UCSD-AML1 (cell line): ENCODE results near the gene CAMKMT.
"Not testable (repeated sequence)": the region's sequence is repeated elsewhere in the genome, so short reads cannot be mapped to it uniquely, and the experiment has no call there.

Experiments used
- DNase-seq: peaks from one replicate; lab custom pipeline; 2025; ENCODE audit not compliant: unreplicated experiment; lab: John Stamatoyannopoulos, UW

The CAMKMT gene

DNA sequence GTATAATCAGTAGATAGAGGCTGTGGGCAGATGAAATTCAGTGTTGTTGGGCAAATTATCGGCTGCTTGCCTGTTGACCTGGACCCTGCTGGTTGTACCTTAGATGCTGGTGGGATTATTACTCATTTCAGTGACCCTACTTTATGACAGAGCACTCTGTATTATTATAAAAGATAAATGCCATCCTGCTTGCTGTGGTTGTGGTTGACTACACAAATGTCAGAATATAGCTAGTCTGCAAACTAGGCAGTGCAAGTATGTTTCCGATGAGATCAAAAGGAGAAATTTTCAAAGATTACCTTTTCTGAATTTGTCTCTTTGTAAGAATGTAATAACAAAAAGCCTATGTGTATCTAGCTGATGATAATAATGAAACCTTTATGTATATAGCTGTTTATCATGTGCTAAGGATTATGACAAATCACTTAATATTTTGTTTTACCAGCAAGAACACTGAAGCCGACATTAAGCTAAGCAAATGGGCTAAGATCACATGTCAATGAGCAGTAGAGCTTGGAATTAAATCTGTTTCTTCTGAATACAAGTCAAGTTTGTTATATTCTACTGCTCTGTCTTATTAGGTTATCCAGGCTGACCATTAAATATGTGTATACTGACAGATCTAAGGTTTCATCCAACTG is 219.2 kb downstream of the CAMKMT start:
- no peak for DNase-seq

DNA sequence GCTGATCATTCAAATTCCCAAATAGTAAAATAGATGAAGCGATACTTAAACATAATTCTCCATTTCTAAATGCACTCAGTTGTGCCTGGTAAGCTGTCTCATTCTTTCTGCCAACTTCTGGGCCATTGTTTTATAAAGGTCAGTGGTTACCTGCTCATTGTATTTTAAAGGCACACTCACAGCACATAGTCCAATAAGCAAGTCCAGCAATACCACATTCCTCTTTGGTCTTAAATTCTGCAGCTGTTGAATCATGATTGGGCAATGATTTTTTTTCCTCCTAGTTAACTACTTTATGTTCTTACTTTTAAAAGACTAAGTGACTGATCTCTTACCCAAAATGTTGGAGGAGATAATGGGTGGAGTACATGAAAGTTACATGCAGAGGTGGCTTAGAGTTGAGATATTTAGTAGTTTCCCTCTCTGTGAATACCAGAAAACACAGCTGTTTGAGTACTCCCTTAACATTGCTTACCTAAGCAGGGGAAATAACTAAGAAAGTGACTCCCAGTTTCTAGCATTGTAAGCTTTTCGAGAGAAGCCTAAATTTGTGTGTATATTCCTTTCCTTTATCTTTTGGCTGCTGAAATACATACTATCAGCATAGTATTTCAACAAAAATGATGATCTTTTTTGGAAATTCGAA is 220.7 kb downstream of the CAMKMT start:
- no peak for DNase-seq

DNA sequence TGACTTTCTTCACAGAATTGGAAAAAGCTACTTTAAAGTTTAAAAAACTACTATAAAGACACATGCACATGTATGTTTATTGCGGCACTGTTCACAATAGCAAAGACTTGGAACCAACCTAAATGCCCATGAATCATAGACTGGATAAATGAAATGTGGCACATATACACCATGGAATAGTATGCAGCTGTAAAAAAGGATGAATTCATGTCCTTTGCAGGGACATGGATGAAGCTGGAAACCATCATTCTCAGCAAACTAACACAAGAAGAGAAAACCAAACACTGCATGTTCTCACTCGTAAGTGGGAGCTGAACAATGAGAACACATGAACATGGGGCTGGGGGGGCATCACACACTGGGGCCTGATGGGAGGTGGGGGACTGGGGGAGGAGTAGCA is 233.9 kb downstream of the CAMKMT start:
- DNase-seq, result not testable (repeated sequence)

DNA sequence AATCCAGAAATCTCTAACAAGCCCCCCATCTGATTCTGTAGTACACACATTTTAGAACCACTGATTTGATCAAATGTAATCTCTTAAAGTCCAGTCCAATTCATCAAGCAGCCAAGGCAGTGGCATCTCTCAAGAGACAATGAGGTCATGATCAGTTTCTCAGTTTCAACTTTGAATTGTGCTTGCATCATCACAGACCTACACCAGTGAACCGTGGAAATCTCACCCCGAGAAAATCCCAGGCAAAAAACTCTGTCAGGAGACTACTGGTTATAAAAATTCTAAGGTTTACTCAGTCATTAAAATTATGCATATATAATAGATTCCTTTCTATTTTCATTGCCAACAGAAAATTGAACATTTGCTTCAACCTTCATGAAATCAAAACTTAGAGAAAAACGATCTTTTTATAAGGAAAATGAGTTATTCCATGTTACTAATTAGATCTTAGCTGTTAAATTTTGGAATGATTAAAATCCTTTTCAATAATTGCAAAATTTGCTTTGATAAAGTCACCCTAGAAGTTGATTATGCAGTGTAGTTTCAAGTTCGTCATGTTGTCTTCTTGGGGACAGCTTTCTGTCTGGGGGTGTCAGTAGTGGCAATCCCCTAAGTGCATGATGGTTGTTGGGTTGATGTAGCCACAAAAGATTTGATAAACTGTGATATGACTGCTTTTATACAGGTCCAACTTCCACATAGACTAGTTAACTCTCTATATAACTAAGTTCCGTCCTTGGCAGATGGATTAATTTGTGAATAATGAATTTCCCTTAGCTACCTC is 235.0 kb downstream of the CAMKMT start:
- DNase-seq, result no peak

DNA sequence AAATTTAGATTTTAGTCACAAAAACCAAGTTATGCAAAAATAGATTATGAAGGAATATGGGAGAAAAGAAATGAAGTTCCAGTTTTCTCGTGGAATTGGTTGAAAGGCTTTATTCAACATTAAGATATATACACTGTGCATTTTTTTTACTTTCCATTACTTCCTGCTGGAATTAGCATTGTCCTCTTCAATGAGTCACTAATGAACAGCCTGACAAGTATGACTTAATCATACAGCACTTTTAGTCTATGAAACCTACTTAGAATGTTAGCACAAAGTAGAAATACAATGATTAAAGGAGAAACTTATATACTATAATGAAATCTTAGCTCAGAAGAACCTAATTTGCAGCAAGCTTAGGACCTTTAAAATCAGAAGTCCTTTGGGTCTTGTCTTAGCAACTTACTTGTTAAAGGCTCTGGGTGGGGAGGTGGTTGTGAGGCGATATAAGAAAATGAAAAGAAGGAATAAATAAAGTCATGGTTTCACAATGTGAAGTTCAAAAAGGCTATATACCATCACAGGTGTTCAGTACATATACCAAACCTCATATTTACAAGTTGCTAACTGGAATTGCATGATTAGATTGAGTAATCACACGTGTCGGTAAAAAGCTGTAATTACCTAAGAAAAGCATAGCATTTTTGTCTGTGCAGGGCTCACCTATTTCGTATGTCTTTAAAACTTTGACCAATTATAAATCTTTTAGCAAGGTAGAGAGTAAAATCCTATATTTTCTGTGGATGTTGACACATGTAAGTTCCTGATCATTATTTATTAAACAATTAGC is 236.8 kb downstream of the CAMKMT start:
- DNase-seq, result no peak

DNA sequence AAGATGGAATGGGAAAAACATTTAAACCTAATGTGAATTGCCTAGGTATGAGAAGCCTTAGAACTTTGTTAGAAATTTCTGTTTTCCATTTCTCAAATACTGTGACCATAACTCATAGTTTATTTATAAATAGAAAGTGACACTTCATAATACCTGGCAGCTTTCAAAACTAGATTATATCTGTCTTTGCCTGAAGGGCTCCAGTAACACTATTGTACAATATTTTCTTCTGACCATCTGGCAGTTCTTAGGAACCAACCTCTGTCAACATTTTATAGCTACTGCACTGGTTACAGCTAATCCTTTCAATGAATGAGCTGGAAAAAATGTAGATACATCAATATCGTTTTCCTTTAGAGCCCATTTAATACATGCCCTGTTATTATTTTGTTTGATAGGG is 237.4 kb downstream of the CAMKMT start:
- no peak for DNase-seq

DNA sequence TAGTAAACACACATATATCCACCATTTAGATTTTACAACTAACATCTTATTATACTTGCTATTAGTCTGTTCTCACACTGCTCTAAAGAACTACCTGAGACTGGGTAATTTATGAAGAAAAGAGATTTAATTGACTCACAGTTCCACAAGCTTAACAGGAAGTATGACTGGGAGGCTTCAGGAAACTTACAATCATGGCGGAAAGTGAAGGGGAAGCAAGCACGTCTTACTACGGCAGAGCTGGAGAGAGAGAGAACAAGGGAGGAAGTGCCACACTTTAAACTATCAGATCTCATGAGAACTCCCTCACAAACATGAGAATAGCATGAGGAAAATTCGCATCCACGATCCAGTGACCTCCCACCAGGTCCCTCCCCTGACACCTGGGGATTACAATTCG is 240.7 kb downstream of the CAMKMT start:
- DNase-seq, result no peak

DNA sequence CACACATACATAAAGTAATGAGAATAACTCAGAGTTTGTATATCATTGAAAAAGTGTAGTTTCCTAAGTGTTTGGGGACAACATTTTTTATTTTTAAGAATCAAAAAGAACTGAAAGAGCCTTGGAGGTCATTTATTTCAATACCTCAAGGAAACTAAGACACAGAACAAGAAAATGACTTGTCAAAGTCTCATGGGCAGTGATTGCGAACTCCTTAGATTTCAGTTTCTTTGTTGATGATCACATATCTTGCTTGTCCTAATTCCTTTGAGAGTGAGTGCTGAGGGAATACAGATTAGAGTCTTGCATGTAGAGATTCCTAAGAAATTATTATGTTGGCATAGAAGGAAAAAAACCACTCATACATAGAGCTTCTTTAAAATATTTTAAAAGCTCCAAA is 243.8 kb downstream of the CAMKMT start:
- no peak for DNase-seq

DNA sequence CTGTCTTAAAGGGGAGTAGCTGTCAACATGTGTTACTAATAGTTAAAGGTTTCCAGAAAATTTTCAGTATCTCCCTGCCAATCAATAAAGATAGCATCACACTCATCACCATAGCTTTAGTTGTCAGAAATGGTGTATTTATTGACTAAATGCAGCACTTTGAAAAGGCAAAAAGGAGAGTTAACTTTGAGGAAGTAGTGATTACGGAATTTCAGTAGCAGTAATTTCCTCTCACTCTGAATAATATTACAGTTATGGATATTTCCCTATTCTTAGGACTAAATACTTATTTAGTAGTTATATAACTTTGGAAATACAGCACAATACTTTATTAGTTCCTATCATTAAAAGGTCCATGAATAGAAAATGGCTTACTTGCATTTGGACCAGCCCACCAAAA is 250.5 kb downstream of the CAMKMT start:
- DNase-seq, result no peak

DNA sequence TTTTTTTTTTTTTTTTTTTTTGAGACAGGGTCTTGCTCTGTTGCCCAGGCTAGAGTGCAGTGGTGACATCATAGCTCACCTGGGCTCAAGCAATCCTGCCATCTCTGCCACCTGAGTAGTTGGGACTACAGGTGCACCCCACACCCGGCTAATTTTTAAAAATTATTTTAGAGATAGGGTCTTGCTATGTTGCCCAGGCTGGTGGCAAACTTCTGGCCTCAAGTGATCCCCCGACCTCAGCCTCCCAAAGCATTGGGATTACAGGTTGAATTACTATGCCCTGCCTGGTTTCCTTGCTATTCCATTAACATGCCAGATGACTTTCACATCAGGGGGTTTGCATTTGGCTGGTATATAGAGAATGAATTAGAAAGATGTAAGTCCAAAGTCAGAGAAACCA is 253.2 kb downstream of the CAMKMT start:
- DNase-seq, result no peak

DNA sequence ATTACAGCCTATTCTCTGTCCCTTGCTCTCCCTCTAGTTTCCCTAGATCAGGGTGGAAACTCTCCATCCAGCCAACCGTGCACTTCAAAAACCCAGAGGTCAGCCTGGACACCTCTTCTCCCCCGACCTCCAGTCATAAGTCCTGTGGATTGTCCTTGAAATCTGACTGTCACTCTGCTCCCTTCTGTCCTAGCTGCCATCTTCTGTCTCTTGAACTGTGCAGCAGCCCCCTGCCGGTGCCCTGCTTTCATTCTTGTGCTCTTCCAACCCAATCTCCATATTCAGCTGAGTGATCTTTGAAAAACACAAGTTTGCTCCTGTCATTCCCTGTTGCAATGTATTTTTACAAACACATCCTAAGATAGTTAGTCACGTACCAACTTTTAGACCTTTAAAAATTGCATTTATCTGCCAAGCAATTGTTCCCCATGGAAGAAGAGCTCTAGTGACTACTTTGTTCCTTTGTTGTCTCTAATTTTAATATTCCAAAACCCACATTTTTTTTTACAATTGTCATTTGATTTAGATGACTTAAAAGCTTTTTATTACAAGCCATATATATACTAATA is 254.3 kb downstream of the CAMKMT start:
- DNase-seq, result no peak

DNA sequence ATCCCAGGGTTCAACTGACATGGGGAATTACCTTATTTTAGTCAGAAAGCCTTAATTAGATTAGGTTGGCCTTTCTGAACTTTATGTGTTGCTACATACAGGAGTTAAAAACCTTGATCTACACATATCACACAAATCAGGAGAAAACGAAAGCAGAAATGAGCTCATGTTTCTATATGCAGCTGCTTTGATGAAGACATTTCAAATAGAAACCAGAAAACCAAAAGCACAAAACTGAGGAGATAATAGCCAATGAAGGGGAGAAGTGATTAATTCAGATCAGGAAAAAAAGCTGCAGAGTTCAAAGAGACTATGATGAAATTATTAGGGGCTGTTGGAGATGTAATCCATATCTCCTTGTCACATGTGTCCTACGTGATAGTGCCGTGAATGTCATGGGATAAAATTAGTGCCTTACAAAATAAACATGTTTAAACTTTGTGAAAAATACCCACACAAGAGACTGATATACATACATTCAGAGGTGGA is 255.0 kb downstream of the CAMKMT start:
- DNase-seq, result no peak

DNA sequence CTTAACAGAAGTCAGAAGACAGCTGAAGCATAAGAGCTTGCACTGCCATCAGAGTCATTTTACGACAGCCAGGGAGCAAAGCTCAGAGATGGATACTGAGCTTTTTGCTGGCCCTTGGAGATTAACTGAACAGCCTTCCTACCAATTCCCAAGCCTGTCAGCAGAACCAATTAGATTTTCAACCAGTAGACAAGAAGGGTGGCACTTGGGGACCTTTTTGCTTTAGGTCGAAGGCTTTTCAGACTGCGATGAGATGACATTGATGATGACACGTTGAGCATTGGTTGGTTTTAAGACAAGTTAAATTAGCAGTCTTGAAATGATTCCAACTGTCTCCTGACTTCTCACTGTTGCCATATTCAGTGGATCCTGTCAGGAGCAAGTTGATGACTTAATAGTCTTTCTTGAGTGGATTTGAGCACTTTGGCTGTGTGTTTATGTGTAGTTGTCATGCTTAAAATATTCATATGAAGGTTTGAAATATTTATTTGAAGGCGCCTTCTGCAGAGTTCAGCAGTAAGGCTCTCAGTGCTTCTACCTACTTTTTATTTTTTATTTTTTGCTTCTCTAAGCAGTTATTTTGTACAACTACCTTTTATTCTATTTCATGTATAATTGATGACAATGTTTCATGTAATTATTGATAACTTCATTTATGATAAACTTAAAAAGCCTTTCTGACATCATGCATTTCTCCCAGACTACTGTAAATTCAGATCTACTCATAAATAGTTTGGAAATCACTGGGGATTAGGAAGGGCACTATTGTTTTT is 256.7 kb downstream of the CAMKMT start:
- no peak for DNase-seq

DNA sequence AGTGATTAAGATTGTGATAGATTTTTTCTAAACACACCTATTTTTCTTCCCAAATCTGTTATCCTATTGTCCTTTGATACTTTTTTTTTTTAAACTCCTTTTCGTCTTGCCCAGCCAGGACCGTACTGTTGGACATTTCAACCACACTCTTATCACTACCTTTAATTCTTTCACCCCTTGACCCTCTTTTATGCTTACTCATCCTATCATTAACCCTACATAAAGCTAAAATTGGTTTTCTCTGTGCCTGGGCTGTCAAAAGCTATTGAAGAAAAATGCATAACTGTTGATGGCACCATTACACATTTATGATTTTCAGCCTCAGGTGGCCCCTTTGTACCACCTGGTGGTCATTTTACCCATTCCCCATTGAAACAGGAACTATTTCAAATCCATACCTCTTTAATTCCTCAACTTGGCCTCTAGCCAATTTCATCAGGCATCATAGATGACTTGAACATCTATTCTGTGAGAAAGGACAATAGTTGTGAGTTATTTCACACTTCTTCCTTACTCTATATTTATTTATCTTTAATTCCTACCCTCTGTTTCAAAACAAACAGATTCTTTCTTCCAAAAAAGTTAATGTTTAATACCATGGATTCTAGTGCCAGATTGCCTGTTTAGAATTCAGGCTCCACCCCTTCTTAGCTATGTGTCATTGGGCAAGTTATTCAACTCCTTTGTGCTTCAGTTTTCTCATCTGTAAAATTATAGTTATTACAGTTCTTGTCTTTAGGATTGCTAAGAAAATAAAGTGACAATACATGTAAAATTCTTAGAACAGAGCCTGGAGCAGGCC is 258.6 kb downstream of the CAMKMT start:
- no peak for DNase-seq

DNA sequence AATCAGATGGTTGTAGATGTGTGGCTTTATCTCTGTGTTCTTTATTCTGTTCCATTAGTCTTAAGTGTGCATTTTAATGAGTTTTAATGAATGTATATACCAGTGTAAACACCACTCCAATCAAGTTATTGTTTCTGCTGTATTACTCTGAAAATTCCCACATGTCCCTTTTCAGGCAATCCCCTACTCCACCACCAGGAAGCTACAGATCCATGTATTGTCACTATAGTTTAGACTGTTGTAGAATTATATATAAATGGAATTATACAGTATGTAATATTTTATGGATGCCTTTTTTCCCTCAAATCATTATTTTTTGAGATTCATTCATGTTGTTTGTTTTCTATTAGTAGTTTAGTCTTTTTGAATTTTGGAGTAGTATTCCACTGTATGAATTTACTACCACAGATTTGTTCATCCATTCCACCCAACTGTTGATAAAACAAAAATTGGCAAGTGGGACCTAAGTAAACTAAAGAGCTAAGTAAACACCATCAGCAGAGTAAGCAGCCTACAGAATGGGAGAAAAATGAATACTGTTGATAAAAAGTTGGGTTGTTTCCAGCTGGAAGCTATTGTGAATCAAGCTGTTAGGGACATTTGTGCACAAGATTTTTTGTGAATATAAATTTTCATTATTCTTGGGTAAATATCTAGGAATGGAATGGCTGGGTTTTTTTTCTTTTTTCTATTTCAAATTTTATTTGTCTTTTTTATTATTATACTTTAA is 262.0 kb downstream of the CAMKMT start:
- DNase-seq, result no peak

DNA sequence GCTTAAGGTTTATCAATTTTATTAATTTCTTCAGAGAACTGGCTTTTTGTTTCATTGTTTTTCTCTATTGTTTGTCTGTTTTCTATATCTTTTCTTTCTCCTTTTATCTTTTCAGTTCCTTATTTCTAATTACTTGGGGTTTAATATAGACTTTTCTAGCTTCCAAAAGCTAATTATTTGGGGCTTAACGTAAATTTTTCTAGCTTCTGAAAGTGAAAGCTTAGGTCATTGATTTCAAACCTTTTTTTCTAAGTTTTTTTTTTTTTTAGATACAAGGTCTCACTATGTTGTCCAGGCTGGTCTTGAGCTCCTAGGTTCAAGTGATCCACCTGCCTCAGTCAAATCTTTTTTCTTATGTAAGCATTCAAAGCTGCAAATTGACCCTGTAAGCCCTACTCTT is 266.6 kb downstream of the CAMKMT start:
- DNase-seq, result no peak

DNA sequence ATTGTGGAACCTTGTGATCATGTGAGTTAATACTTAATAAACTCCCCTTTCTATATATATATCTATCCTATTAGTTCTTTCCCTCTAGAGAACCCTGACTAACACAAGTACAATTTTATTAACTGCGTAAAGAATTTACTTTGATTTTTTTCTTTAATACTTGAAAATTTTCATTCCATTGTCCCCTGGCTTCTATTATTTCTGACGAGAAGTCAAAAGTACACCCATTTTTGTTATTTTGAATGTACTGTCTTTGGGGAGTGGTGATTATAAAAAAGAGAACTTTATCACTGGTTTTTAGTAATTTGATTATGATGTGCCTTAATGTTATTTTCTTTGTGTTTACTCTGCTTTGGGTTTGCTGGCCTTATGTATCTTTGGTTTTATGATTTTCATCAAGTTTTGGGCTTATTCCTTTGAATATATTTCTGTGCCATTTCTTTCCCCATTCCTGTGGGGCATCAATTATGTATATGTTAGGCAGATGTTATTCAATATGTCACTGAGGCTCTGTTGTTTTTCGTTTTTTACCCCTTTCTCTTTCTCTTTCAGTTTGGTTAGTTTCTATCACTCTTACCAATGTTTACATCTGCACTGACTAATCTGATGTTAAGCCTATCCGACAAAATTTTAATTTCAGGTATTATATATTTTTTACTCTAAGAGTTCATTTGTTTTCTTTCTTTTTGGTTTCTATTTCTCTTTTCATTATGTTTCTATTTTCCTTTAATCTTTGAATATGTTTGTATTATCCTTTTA is 271.4 kb downstream of the CAMKMT start:
- no peak for DNase-seq

DNA sequence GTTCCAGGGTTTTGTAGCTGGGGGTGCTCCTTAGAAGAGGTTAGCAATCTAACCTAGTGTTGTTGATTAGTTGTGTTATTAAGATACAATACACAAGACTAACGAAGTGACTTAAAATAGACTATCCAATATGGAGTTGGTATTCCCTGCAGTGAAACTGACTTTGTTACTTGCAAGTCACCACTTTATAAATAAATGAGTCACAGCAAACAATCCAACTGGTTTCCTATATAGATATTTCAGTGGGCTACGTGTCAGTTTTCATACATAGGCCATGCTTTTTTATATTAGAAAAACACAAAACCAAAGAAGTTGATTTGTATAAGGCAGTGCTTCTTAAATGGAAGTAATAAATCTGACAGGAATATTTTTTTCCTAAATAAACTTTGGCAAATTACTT is 274.0 kb downstream of the CAMKMT start:
- DNase-seq, result no peak
